ENCODE results near the gene PCSK7.

The PCSK7 gene

DNA sequence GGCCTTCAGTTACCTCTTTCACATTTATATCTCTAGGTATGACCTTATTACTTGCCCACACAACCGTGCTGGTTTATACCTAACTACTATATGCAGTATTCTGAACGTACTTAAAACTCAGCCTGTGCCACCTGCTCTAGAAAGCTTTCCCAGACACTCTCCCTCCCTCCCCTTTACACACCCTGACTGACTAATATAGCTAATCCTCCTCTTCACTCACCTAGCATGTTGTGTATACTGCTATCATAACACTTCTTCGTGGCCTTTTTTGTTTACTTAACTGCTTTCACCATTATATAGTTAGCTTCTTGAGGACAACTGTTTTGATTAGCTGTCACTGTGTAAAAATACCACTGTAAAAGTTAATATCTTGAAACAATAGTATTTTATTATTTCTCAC, 24.1 kb upstream of the PCSK7 start:
- ChIA-PET POLR2A (no interaction called here), CTCF (no interaction called here)
- TF ChIP-seq ZNF384 (IDR thresholded peaks at IDR 0.05) (no peak), SP1 (IDR thresholded peaks at IDR 0.05) (no peak), ARNT (IDR thresholded peaks at IDR 0.05) (no peak), LEF1 (IDR thresholded peaks at IDR 0.05; ENCODE audit: borderline replicate concordance) (no peak), SUZ12 (IDR thresholded peaks at IDR 0.05) (no peak), BHLHE40 (IDR thresholded peaks at IDR 0.05; ENCODE audit: borderline replicate concordance) (no peak), CTBP1 (IDR thresholded peaks at IDR 0.05; ENCODE audit: borderline replicate concordance) (no peak), HDGF (IDR thresholded peaks at IDR 0.05; ENCODE audit: borderline replicate concordance) (no peak), TARDBP (IDR thresholded peaks at IDR 0.05) (no peak), FOXA1 (IDR thresholded peaks at IDR 0.05) (no peak)
- DNase-seq (ENCODE audit: extremely low spot score): no peak

DNA sequence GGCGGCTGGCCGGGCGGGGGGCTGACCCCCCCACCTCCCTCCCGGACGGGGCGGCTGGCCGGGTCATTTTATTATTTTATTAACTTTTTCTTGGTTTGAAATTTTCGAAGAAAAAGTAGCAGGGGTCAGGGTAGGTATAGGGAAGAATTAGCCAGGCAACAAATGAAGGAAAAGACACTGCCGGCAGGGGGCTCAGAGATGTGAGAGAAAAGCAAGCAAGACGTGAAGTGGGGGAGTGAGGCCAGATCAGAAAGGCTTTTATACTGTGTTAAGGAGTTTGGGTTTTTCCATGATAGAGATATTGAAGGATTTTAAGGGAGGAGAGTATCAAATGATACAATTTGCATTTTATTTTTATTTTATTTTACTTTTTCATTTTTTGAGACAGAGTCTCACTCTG, 19.6 kb upstream of the PCSK7 start:
- TF ChIP-seq, protein P1, sequence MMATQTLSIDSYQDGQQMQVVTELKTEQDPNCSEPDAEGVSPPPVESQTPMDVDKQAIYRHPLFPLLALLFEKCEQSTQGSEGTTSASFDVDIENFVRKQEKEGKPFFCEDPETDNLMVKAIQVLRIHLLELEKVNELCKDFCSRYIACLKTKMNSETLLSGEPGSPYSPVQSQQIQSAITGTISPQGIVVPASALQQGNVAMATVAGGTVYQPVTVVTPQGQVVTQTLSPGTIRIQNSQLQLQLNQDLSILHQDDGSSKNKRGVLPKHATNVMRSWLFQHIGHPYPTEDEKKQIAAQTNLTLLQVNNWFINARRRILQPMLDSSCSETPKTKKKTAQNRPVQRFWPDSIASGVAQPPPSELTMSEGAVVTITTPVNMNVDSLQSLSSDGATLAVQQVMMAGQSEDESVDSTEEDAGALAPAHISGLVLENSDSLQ (IDR thresholded peaks at IDR 0.05): no peak
- no peak for TF ChIP-seq HDGF (IDR thresholded peaks at IDR 0.05; ENCODE audit: borderline replicate concordance)
- no peak for TF ChIP-seq ZNF384 (IDR thresholded peaks at IDR 0.05)
- no peak for TF ChIP-seq L3MBTL2 (conservative IDR thresholded peaks at IDR 0.05)
- TF ChIP-seq FOXM1 (IDR thresholded peaks at IDR 0.05; ENCODE audit: borderline replicate concordance): no peak
- no peak for TF ChIP-seq FOXK2 (IDR thresholded peaks at IDR 0.05)
- ChIA-PET CTCF (no interaction called here), POLR2A (no interaction called here)
- DNase-seq (ENCODE audit: extremely low spot score): no peak

DNA sequence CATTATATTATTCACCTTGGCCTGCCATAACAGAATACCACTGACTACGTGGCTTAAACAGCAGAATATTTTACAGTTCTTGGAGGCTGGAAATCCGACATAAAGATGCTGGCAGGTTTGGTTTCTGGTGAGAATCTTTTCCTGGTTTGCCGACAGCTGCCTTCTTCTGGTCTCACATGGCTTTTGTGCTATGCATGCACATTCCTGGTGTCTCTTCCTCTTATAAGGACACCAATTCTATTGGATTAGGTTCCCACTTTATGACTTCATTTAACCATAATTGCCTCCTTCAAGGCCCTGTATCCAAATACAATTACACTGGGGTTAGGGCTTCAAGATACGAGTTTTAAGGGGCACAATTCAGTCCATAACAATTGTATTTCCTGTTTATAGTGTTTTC, 17.7 kb upstream of the PCSK7 start:
- ChIA-PET CTCF (no interaction called here), POLR2A (no interaction called here)
- DNase-seq (ENCODE audit: extremely low spot score): no peak

DNA sequence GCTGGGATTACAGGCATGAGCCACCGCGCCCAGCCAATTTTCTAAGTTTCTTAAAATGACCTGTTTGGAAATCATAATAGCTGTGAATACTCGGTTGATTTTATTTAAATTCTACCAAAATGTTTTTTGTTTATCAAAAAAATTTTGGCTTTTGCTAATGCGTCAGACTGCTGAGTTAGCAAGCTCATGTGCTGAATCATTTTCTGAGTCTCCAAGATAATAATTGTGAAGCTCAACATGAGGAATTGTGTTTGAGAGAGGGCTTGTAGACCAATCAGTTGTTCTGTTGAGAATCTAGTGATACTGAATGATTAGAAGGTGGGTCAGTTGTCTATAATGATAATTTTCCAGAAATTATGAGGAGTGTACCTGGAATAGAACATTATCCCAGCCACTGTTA, 16.5 kb upstream of the PCSK7 start:
- no peak for DNase-seq (ENCODE audit: extremely low spot score)
- TF ChIP-seq ZNF384 (IDR thresholded peaks at IDR 0.05) (no peak), FOXA1 (IDR thresholded peaks at IDR 0.05) (no peak), SP1 (IDR thresholded peaks at IDR 0.05) (no peak), LEF1 (IDR thresholded peaks at IDR 0.05; ENCODE audit: borderline replicate concordance) (no peak), CTBP1 (IDR thresholded peaks at IDR 0.05; ENCODE audit: borderline replicate concordance) (no peak), ELF4 (IDR thresholded peaks at IDR 0.05) (no peak), BHLHE40 (IDR thresholded peaks at IDR 0.05; ENCODE audit: borderline replicate concordance) (no peak), L3MBTL2 (conservative IDR thresholded peaks at IDR 0.05) (no peak), FOXK2 (IDR thresholded peaks at IDR 0.05) (no peak), HDGF (IDR thresholded peaks at IDR 0.05; ENCODE audit: borderline replicate concordance) (no peak), TARDBP (IDR thresholded peaks at IDR 0.05) (no peak), SUZ12 (IDR thresholded peaks at IDR 0.05) (no peak), ARNT (IDR thresholded peaks at IDR 0.05) (no peak), FOXM1 (IDR thresholded peaks at IDR 0.05; ENCODE audit: borderline replicate concordance) (no peak), NFRKB (IDR thresholded peaks at IDR 0.05) (no peak)
- TF ChIP-seq, protein P1 (IDR thresholded peaks at IDR 0.05): no peak
- ChIA-PET POLR2A (no interaction called here), CTCF (no interaction called here)

More for the DNA sequence above, 17.7 kb upstream of the PCSK7 start:
- TF ChIP-seq ARNT (IDR thresholded peaks at IDR 0.05) (no peak), FOXK2 (IDR thresholded peaks at IDR 0.05) (no peak), HDGF (IDR thresholded peaks at IDR 0.05; ENCODE audit: borderline replicate concordance) (no peak), LEF1 (IDR thresholded peaks at IDR 0.05; ENCODE audit: borderline replicate concordance) (no peak), ELF4 (IDR thresholded peaks at IDR 0.05) (no peak), SP1 (IDR thresholded peaks at IDR 0.05) (no peak), L3MBTL2 (conservative IDR thresholded peaks at IDR 0.05) (no peak), BHLHE40 (IDR thresholded peaks at IDR 0.05; ENCODE audit: borderline replicate concordance) (no peak), FOXA1 (IDR thresholded peaks at IDR 0.05) (no peak), SUZ12 (IDR thresholded peaks at IDR 0.05) (no peak), FOXM1 (IDR thresholded peaks at IDR 0.05; ENCODE audit: borderline replicate concordance) (no peak), NFRKB (IDR thresholded peaks at IDR 0.05) (no peak), ZNF384 (IDR thresholded peaks at IDR 0.05) (no peak), TARDBP (IDR thresholded peaks at IDR 0.05) (no peak)
- TF ChIP-seq, protein P1 (IDR thresholded peaks at IDR 0.05): no peak

DNA sequence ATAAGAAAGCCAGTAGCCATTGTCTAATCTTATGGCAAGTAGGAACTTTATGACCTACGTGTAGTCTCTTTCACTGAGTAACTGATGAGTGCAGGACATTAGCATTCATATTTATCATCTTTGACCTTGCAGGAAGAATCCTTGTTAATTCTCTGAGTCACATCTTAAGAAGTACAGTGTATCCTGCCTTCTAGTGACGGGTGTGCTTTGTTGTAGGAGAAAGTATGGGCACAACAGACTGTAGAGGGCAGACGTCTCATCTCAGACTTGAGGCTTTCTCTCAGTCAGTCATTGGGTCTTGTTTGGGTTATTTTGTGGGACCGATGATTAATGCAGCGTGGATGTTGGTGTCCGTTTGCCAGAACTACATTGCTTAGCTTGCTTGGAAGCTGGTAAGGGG, 7.4 kb upstream of the PCSK7 start:
- CTCF ChIA-PET: no interaction called here
- TF ChIP-seq LEF1 (IDR thresholded peaks at IDR 0.05; ENCODE audit: borderline replicate concordance) (no peak), SP1 (IDR thresholded peaks at IDR 0.05) (no peak), TARDBP (IDR thresholded peaks at IDR 0.05) (no peak), NFRKB (IDR thresholded peaks at IDR 0.05) (no peak), FOXK2 (IDR thresholded peaks at IDR 0.05) (no peak), L3MBTL2 (conservative IDR thresholded peaks at IDR 0.05) (no peak), HDGF (IDR thresholded peaks at IDR 0.05; ENCODE audit: borderline replicate concordance) (no peak), ZNF384 (IDR thresholded peaks at IDR 0.05) (no peak), ARNT (IDR thresholded peaks at IDR 0.05) (no peak), FOXA1 (IDR thresholded peaks at IDR 0.05) (no peak)
- TF ChIP-seq, protein P1 (IDR thresholded peaks at IDR 0.05): no peak
- DNase-seq (ENCODE audit: extremely low spot score): no peak
- POLR2A ChIA-PET: no interaction called here

DNA sequence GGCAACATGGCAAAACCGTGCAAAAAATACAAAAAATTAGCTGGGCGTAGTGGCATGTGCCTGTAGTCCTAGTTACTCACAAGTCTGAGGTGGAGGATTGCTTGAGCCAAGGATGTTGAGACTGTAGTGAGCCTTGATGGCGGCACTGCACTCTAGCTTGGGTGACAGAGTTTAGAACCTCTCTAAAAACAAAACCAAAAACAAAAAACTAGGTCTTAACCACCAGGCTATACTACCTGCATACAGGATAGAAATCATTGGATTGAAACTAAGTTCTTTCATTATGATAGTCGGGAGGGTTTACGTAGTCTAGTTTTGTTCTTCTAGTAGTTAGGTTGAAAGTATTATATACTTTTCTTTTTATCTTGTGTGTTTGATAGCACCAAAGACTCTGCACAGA, 6.3 kb upstream of the PCSK7 start:
- ChIA-PET CTCF (no interaction called here), POLR2A (interaction anchor here (0.6 kb wide), 1 partner anchor 14 kb away, joined by 3 read pairs; no protein-coding TSS in a partner anchor)
- no peak for TF ChIP-seq FOXA1 (IDR thresholded peaks at IDR 0.05)
- TF ChIP-seq CTBP1 (IDR thresholded peaks at IDR 0.05; ENCODE audit: borderline replicate concordance): no peak
- no peak for TF ChIP-seq ARNT (IDR thresholded peaks at IDR 0.05)
- no peak for TF ChIP-seq FOXM1 (IDR thresholded peaks at IDR 0.05; ENCODE audit: borderline replicate concordance)
- no peak for TF ChIP-seq FOXK2 (IDR thresholded peaks at IDR 0.05)
- no peak for DNase-seq (ENCODE audit: extremely low spot score)
